ENCODE measurements around the gene UNC80.

DNA sequence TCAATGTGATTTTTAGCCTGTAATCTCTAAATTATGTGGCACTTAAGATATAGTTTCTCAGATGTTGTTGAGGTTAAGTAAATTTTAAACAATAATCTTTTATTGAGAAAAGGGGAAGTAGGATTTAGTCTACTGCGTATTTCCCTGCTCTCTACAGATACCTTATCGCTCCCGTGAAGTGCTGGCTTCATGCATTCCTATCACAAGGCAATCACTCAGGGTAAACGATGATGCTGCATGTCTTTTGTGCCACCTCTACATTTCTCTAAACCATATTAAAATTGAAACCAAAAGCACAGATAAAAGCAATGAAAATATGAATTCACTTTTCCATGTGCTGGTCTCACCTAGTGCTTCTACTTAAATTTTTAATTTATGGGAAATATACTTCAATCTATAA lies 216.4 kb downstream of the UNC80 start:
- TF ChIP-seq, protein P1, sequence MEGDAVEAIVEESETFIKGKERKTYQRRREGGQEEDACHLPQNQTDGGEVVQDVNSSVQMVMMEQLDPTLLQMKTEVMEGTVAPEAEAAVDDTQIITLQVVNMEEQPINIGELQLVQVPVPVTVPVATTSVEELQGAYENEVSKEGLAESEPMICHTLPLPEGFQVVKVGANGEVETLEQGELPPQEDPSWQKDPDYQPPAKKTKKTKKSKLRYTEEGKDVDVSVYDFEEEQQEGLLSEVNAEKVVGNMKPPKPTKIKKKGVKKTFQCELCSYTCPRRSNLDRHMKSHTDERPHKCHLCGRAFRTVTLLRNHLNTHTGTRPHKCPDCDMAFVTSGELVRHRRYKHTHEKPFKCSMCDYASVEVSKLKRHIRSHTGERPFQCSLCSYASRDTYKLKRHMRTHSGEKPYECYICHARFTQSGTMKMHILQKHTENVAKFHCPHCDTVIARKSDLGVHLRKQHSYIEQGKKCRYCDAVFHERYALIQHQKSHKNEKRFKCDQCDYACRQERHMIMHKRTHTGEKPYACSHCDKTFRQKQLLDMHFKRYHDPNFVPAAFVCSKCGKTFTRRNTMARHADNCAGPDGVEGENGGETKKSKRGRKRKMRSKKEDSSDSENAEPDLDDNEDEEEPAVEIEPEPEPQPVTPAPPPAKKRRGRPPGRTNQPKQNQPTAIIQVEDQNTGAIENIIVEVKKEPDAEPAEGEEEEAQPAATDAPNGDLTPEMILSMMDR (IDR thresholded peaks at IDR 0.05; ENCODE audit: borderline replicate concordance, extremely low read depth, low read length, poor library complexity, severe bottlenecking), result no peak
- TF ChIP-seq EZH2 (IDR thresholded peaks at IDR 0.05; ENCODE audit: borderline replicate concordance, low read depth, low read length, severe bottlenecking), result no peak
